22Rv1 (cell line): ENCODE measurements around the gene KIAA1671.

ENCODE experiments used
- CTCF ChIP-seq: fragments of 450-650 bp; IDR thresholded peaks from 2 replicates; pipeline ENCODE4 v1.5.1; 2017; ENCODE audit warnings: mild to moderate bottlenecking
- ZFX ChIP-seq: fragments of 450-650 bp; IDR thresholded peaks from 2 replicates; pipeline ENCODE4 v1.6.1; 2017; ENCODE audit warnings: antibody characterized with exemption, borderline replicate concordance

DNA sequence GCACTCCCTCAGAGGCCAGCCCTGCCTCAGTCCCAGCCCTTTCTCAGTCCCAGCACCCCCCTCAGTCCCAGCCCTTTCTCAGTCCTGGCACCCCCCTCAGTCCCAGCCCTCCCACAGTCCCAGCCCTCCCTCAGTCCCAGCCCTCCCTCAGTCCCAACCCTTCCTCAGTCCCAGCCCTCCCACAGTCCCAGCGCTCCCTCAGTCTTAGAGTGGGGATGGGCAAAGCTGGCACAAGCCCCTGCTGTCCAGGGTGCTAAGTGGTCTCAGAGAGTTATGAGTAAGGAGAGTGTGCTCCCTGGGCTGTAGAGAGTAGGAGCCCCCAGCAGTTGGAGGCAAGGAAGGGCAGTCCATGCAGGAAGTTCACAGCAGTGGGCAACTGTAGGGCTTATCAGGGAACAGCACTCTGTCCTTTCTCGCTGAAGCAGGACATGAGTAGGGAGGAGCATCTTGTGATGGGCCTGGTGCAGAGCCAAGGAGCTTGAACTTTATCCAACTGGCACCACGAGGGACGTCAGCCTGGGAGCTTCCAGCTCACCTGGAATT lies 195.7 kb downstream of the KIAA1671 start:
- TF ChIP-seq CTCF (no peak), ZFX (no peak)
